Bronchial epithelial cell (primary cell): ENCODE measurements around the gene TLR6. TPM values are rescaled to one million over a fixed set of nuclear protein-coding genes. Genes with fewer than 3 reads are reported as not detected.
A peak's percentile ranks its signal among the peaks of the same experiment; 100 is the strongest.

Experiments used
- DNase-seq: peaks from one replicate; pipeline ENCODE4 v3.0.0-alpha.2; 2010; ENCODE audit warnings: low read depth
- FAIRE-seq: peaks from 2 replicates; lab custom pipeline; 2011; peaks lifted over from hg19 to GRCh38; lab: Jason Lieb, UNC
- H3K27me3 ChIP-seq: 2 replicates; pipeline ENCODE4 v1.5.1; 2011; ENCODE audit warnings: low read length; ENCODE audit not compliant: control insufficient read depth, insufficient read depth
- H3K36me3 ChIP-seq: 2 replicates; pipeline ENCODE4 v1.5.1; 2011; ENCODE audit warnings: low read length; ENCODE audit not compliant: control insufficient read depth, insufficient read depth
- H3K4me3 ChIP-seq: 2 replicates; pipeline ENCODE4 v1.5.1; 2011; ENCODE audit warnings: mild to moderate bottlenecking, low read depth, low read length, control low read depth
- CTCF ChIP-seq: IDR thresholded peaks from 2 replicates; pipeline ENCODE4 v1.5.1; 2011; ENCODE audit warnings: mild to moderate bottlenecking, moderate library complexity, low read length, control low read depth, inconsistent platforms; ENCODE audit not compliant: insufficient read depth, severe bottlenecking
- total RNA-seq: library from RNA; depleted of rRNA; stranded (reverse); fragments of >200 nt; gene quantifications from 2 replicates; pipeline ENCODE4 v1.2.1, GENCODE V29; 2014

TLR6 gene
- total RNA-seq, 1 donor from 2014 or later: 0.26 TPM

- TF ChIP-seq CTCF: no peak
- no peak overlapping the region for H3K4me3 ChIP-seq
- H3K27me3 ChIP-seq: no peaks in the 10 kb centered on the region
- FAIRE-seq (no peak), DNase-seq (no peak)
- peaks cover 4% of the 10 kb centered on the region for H3K36me3 ChIP-seq
Observed at GRCh38 chr4:38865445-38865844, 8.8 kb upstream of the TLR6 start.

- no peak for FAIRE-seq
- no peak for TF ChIP-seq CTCF
- H3K36me3 ChIP-seq: no peaks in the 10 kb centered on the region
- no peak for DNase-seq
- H3K4me3 ChIP-seq: no peak overlapping the region
- no peaks in the 10 kb centered on the region for H3K27me3 ChIP-seq
Observed at GRCh38 chr4:38861791-38862190, 5.2 kb upstream of the TLR6 start.

- TF ChIP-seq CTCF: peak; percentile 85
- no peak overlapping the region for H3K4me3 ChIP-seq
- H3K27me3 ChIP-seq: no peaks in the 10 kb centered on the region
- no peaks in the 10 kb centered on the region for H3K36me3 ChIP-seq
- no peak for FAIRE-seq
- DNase-seq: peak; percentile 47
Observed at GRCh38 chr4:38860788-38861424, 4.3 kb upstream of the TLR6 start.

- Histone ChIP-seq H3K36me3 (no peaks in the 10 kb centered on the region), H3K27me3 (no peaks in the 10 kb centered on the region), H3K4me3 (no peak overlapping the region)
- FAIRE-seq: no peak
- TF ChIP-seq CTCF: no peak
- DNase-seq: no peak
Observed at GRCh38 chr4:38859501-38859900, 2.9 kb upstream of the TLR6 start.

GRCh38 chr4:38858097-38858420 is 1.4 kb upstream of the TLR6 start:
- DNase-seq (no peak), FAIRE-seq (no peak)
- no peaks in the 10 kb centered on the region for H3K36me3 ChIP-seq
- no peak overlapping the region for H3K4me3 ChIP-seq
- TF ChIP-seq CTCF: no peak
- H3K27me3 ChIP-seq: no peaks in the 10 kb centered on the region
